ENCODE results near the gene SCYL2.

GRCh38 chr12:100372853-100373640, 106.1 kb downstream of the SCYL2 start:
- TF ChIP-seq OSR1 (CRISPR knock-in tag; IDR thresholded peaks at IDR 0.05) (no peak), TOX (CRISPR knock-in tag; IDR thresholded peaks at IDR 0.05; ENCODE audit: borderline replicate concordance) (no peak), ARNTL (CRISPR knock-in tag; IDR thresholded peaks at IDR 0.05; ENCODE audit: borderline replicate concordance, low read depth) (no peak), ZFP30 (CRISPR knock-in tag; IDR thresholded peaks at IDR 0.05) (no peak), ESRRG (CRISPR knock-in tag; IDR thresholded peaks at IDR 0.05) (no peak), ZNF8 (CRISPR knock-in tag; IDR thresholded peaks at IDR 0.05) (no peak), CREB5 (CRISPR knock-in tag; IDR thresholded peaks at IDR 0.05; ENCODE audit: low read depth) (no peak), RARB (CRISPR knock-in tag; IDR thresholded peaks at IDR 0.05) (no peak)
